Pancreas (tissue), 10 donors: ENCODE data around the gene BMPR1A. TPM values are rescaled to one million over a fixed set of nuclear protein-coding genes. Genes with fewer than 3 reads are reported as not detected.
"Not testable (repeated sequence)": the region's sequence is repeated elsewhere in the genome, so short reads cannot be mapped to it uniquely, and the experiment has no call there.

ENCODE experiments used
- ATAC-seq, 4 donors: fragments of 200-7000 bp; cut with Tn5 transposase; one replicate each; pipeline versions ENCODE4 v1.8.0 to v1.9.1; 2020; ENCODE audit warnings: mild to moderate bottlenecking in 4 of 4, moderate library complexity in 4 of 4
- DNase-seq, 6 donors: peaks; one replicate each; pipeline ENCODE4 v3.0.0-alpha.2; 2020
- FAIRE-seq: peaks from 2 replicates; lab custom pipeline; 2012; peaks lifted over from hg19 to GRCh38; lab: Jason Lieb, UNC
- H3K27ac ChIP-seq, 4 donors: fragments of 200-600 bp; sonication (generic); 1 replicate in 3 of 4; 2 replicates in 1 of 4; pipeline versions ENCODE4 v1.5.0 to v1.8.0; 2020
- H3K27me3 ChIP-seq, 4 donors: fragments of 200-600 bp; one replicate each; pipeline ENCODE4 v1.8.0; 2021
- H3K36me3 ChIP-seq, 3 donors: fragments of 200-600 bp; sonication (generic) in 1 of 3; one replicate each; pipeline versions ENCODE4 v1.5.0 to v1.8.0; 2020 to 2021
- H3K4me1 ChIP-seq, 3 donors: fragments of 200-600 bp; one replicate each; pipeline ENCODE4 v1.8.0; 2021
- H3K4me3 ChIP-seq, 4 donors: fragments of 200-600 bp; sonication (generic) in 2 of 4; one replicate each; pipeline versions ENCODE4 v1.5.0 to v1.8.0; 2020 to 2021
- H3K9me3 ChIP-seq, 4 donors: fragments of 200-600 bp; one replicate each; pipeline ENCODE4 v1.8.0; 2021
- CTCF ChIP-seq, 4 donors: fragments of 200-600 bp; sonication (generic) in 3 of 4; IDR thresholded peaks; one replicate each; pipeline versions ENCODE4 v1.5.0 to v1.8.0; 2021; ENCODE audit warnings: antibody characterized with exemption in 4 of 4
- WGBS, 2 donors: extraction: QIAGEN DNeasy Blood & Tissue Kit; methylation state at CpG; one replicate each; pipeline ENCODE4 v1.1.7; 2013; 5-methylcytosine and 5-hydroxymethylcytosine counted together
- intact Hi-C, 3 donors: fragments of 100-400 bp; cut with DNase I; formaldehyde crosslinking; loops; one replicate each; pipeline versions ENCODE4 v1.11.1 to v1.14.2; 2022
- polyA plus RNA-seq, 2 donors: library from polyadenylated mRNA; stranded (reverse); fragments of 200-250 nt; gene quantifications; one replicate each; pipeline ENCODE4 v1.2.3, GENCODE V29; 2013
- total RNA-seq, 6 donors: library from RNA; stranded (reverse); fragmentation: NEBNext Ultra II Directional in 4 of 6; extraction: Animal tissue kit (Norgen Biotek cat#: 25700) in 4 of 6; gene quantifications; one replicate each; pipeline versions ENCODE4 v1.2.1 to v1.2.4, GENCODE V29; 2021 to 2023
- donor health status: healthy with polysubstance abuse.
- donor health status: DM: no; HTN: no; CAD: no; lungs with moderate emphysema.
- donor health status: DM: no; HTN: no; CAD: no.
- donor health status: control.
- donor health status: control.
- donor health status: Bipolar disorder and iron deficiency.
- donor health status: DM: yes; HTN: yes; CAD: no.
- donor health status: DM: no; HTN: no; CAD: no.
- donor health status: DM: no; HTN: no; CAD: no.
- donor health status: DM: yes; HTN: yes; CAD: no.

BMPR1A gene
- total and polyA plus RNA-seq, 8 donors, result 3.5 to 22.3 (median 11.1) TPM

- Histone ChIP-seq H3K4me1 (no peaks in the 10 kb centered on the region), H3K27me3 (no peaks in the 10 kb centered on the region), H3K4me3 (no peak overlapping the region), H3K36me3 (no peaks in the 10 kb centered on the region), H3K27ac (no peak overlapping the region), H3K9me3 (no peaks in the 10 kb centered on the region)
- ATAC-seq, result no peak
- WGBS, 2 donors, result 89 to 95% methylated on average over 2 of the region's 2 CpGs
- FAIRE-seq, result no peak
- intact Hi-C loops, result no loop called here
- no peak for DNase-seq
- no peak for TF ChIP-seq CTCF (IDR thresholded peaks at IDR 0.05)
Observed at GRCh38 chr10:86932674-86933073, 176.3 kb downstream of the BMPR1A start.

GRCh38 chr10:86934162-86934711, 177.8 kb downstream of the BMPR1A start:
- intact Hi-C loops, H3K9me3 ChIP-seq, H3K4me3 ChIP-seq, H3K27ac ChIP-seq, H3K36me3 ChIP-seq, H3K4me1 ChIP-seq, H3K27me3 ChIP-seq, FAIRE-seq, ATAC-seq, DNase-seq: not testable (repeated sequence)
- WGBS, 2 donors, result 90 to 96% methylated on average over 6 of the region's 6 CpGs

- TF ChIP-seq CTCF (IDR thresholded peaks at IDR 0.05), result no peak
- Histone ChIP-seq H3K4me3 (no peak overlapping the region), H3K4me1 (no peaks in the 10 kb centered on the region), H3K27ac (no peak overlapping the region), H3K9me3 (no peaks in the 10 kb centered on the region), H3K36me3 (no peaks in the 10 kb centered on the region), H3K27me3 (no peaks in the 10 kb centered on the region)
- intact Hi-C loops, result no loop called here
- DNase-seq (peak in 4 of 6 donors; percentile 23 to 76 (median 62)), FAIRE-seq (no peak), ATAC-seq (no peak)
- 43 to 52% methylated on average over 13 of the region's 13 CpGs for WGBS, 2 donors
Observed at GRCh38 chr10:86936661-86937501, 180.5 kb downstream of the BMPR1A start.

GRCh38 chr10:86937502-86938154, 181.2 kb downstream of the BMPR1A start:
- TF ChIP-seq CTCF (IDR thresholded peaks at IDR 0.05), result no peak
- no peaks in the 10 kb centered on the region for H3K36me3 ChIP-seq
- ATAC-seq (no peak), FAIRE-seq (no peak), DNase-seq (no peak)
- no peak overlapping the region for H3K4me3 ChIP-seq
- no peaks in the 10 kb centered on the region for H3K9me3 ChIP-seq
- H3K27me3 ChIP-seq, result no peaks in the 10 kb centered on the region
- 58 to 69% methylated on average over 6 of the region's 6 CpGs for WGBS, 2 donors
- intact Hi-C loops, result no loop called here
- no peaks in the 10 kb centered on the region for H3K4me1 ChIP-seq
- no peak overlapping the region for H3K27ac ChIP-seq

GRCh38 chr10:86938260-86938659, 181.8 kb downstream of the BMPR1A start:
- TF ChIP-seq CTCF (IDR thresholded peaks at IDR 0.05), result no peak
- Histone ChIP-seq H3K9me3 (no peaks in the 10 kb centered on the region), H3K4me3 (no peak overlapping the region), H3K36me3 (no peaks in the 10 kb centered on the region), H3K4me1 (no peaks in the 10 kb centered on the region), H3K27me3 (no peaks in the 10 kb centered on the region), H3K27ac (no peak overlapping the region)
- FAIRE-seq (no peak), ATAC-seq (no peak), DNase-seq (no peak)
- 76 to 80% methylated on average over 2 of the region's 2 CpGs for WGBS, 2 donors
- intact Hi-C loops, result no loop called here

GRCh38 chr10:86940076-86940475, 183.7 kb downstream of the BMPR1A start:
- H3K36me3 ChIP-seq, H3K4me3 ChIP-seq, ATAC-seq, H3K27ac ChIP-seq, H3K9me3 ChIP-seq, intact Hi-C loops, FAIRE-seq, DNase-seq, H3K4me1 ChIP-seq, H3K27me3 ChIP-seq: not testable (repeated sequence)
- WGBS, 2 donors, result 78 to 82% methylated on average over 16 of the region's 16 CpGs
